NCI-H2196 treated with DMSO at 0.1 percent for 48 hours (cell line): Measurements from ENCODE around the gene HDAC9.

ENCODE experiments used
- DNase-seq: peaks from one replicate; lab custom pipeline; 2025; ENCODE audit not compliant: unreplicated experiment; lab: John Stamatoyannopoulos, UW

The HDAC9 gene

GRCh38 chr7:18521945-18522566, 26.5 kb downstream of the HDAC9 start:
- DNase-seq = no peak

GRCh38 chr7:18524248-18524647, 28.7 kb downstream of the HDAC9 start:
- no peak for DNase-seq

GRCh38 chr7:18526368-18526878, 30.9 kb downstream of the HDAC9 start:
- no peak for DNase-seq

- no peak for DNase-seq
Observed at GRCh38 chr7:18529239-18529638, 33.7 kb downstream of the HDAC9 start.

GRCh38 chr7:18530224-18531179, 35.0 kb downstream of the HDAC9 start:
- DNase-seq = no peak

GRCh38 chr7:18531539-18531938, 36.0 kb downstream of the HDAC9 start:
- no peak for DNase-seq

- no peak for DNase-seq
Observed at GRCh38 chr7:18532813-18533212, 37.3 kb downstream of the HDAC9 start.

GRCh38 chr7:18534481-18534880, 38.9 kb downstream of the HDAC9 start:
- no peak for DNase-seq

- no peak for DNase-seq
Observed at GRCh38 chr7:18535810-18536415, 40.4 kb downstream of the HDAC9 start.

GRCh38 chr7:18536486-18536885, 40.9 kb downstream of the HDAC9 start:
- DNase-seq = no peak

GRCh38 chr7:18538554-18539250, 43.2 kb downstream of the HDAC9 start:
- DNase-seq = no peak

- DNase-seq = no peak
Observed at GRCh38 chr7:18540396-18540795, 44.8 kb downstream of the HDAC9 start.

- no peak for DNase-seq
Observed at GRCh38 chr7:18541181-18541870, 45.8 kb downstream of the HDAC9 start.

GRCh38 chr7:18541871-18542212, 46.3 kb downstream of the HDAC9 start:
- no peak for DNase-seq

- DNase-seq = no peak
Observed at GRCh38 chr7:18546576-18546975, 51.0 kb downstream of the HDAC9 start.

GRCh38 chr7:18547509-18548187, 52.1 kb downstream of the HDAC9 start:
- no peak for DNase-seq

- no peak for DNase-seq
Observed at GRCh38 chr7:18548534-18548933, 53.0 kb downstream of the HDAC9 start.

- no peak for DNase-seq
Observed at GRCh38 chr7:18550574-18550973, 55.0 kb downstream of the HDAC9 start.

- DNase-seq = no peak
Observed at GRCh38 chr7:18552316-18552916, 56.9 kb downstream of the HDAC9 start.
